Suprapubic skin (tissue), 4 donors: Measurements from ENCODE around the gene TM9SF4. TPM values are rescaled to one million over a fixed set of nuclear protein-coding genes. Genes with fewer than 3 reads are reported as not detected.

Experiments used
- DNase-seq, 2 donors: peaks; one replicate each; pipeline ENCODE4 v3.0.0-alpha.2; 2019; ENCODE audit warnings: low spot score in 2 of 2
- H3K27ac ChIP-seq: fragments of 200-600 bp; sonication (generic); one replicate; pipeline ENCODE4 v1.5.1; 2019
- H3K27me3 ChIP-seq: fragments of 200-600 bp; sonication (generic); one replicate; pipeline ENCODE4 v1.5.1; 2019
- H3K36me3 ChIP-seq: fragments of 200-600 bp; sonication (generic); one replicate; pipeline ENCODE4 v1.5.1; 2019
- H3K4me1 ChIP-seq: fragments of 200-600 bp; sonication (generic); one replicate; pipeline ENCODE4 v1.5.1; 2019
- H3K4me3 ChIP-seq: fragments of 200-600 bp; sonication (generic); one replicate; pipeline ENCODE4 v1.5.1; 2019; ENCODE audit warnings: mild to moderate bottlenecking
- H3K9me3 ChIP-seq: fragments of 200-600 bp; sonication (generic); one replicate; pipeline ENCODE4 v1.5.1; 2019
- CTCF ChIP-seq, 2 donors: fragments of 200-600 bp in 1 of 2; fragments of 450-650 bp in 1 of 2; sonication (generic) in 1 of 2; IDR thresholded peaks; one replicate each; pipeline ENCODE4 v1.5.1; 2016 to 2019; ENCODE audit warnings: antibody characterized with exemption in 2 of 2, mild to moderate bottlenecking in 1 of 2, moderate library complexity in 1 of 2
- EP300 ChIP-seq: sonication (generic); formaldehyde crosslinking; IDR thresholded peaks from one replicate; pipeline ENCODE4 v1.6.1; 2017; ENCODE audit warnings: antibody characterized with exemption
- POLR2A ChIP-seq, 2 donors: fragments of 450-650 bp; IDR thresholded peaks; one replicate each; pipeline ENCODE4 v1.6.1; 2017; ENCODE audit warnings: antibody characterized with exemption in 2 of 2, mild to moderate bottlenecking in 2 of 2, moderate library complexity in 2 of 2
- POLR2AphosphoS5 ChIP-seq, 3 donors: sonication (generic); formaldehyde crosslinking; IDR thresholded peaks; one replicate each; pipeline ENCODE4 v1.6.1; 2017; ENCODE audit warnings: antibody characterized with exemption in 3 of 3
- WGBS: methylation state at CpG from one replicate; pipeline ENCODE4 v1.1.5; 2018; 5-methylcytosine and 5-hydroxymethylcytosine counted together
- total RNA-seq, 4 donors: library from RNA; depleted of rRNA; stranded (reverse); fragments of >200 nt; gene quantifications; one replicate each; pipeline ENCODE4 v1.1.0, GENCODE V29; 2016

Gene TM9SF4
- total RNA-seq, 4 donors from 2014 or later: 45.5 to 54.9 (median 51.6) TPM

- Histone ChIP-seq H3K36me3 (peaks cover 70% of the 10 kb centered on the region), H3K9me3 (no peaks in the 10 kb centered on the region), H3K27ac (no peak overlapping the region), H3K4me1 (peaks cover 13% of the 10 kb centered on the region), H3K4me3 (no peak overlapping the region), H3K27me3 (no peaks in the 10 kb centered on the region)
- WGBS: 81% methylated on average over 4 of the region's 4 CpGs
- peak; percentile 7 to 10 for DNase-seq
- no peak for TF ChIP-seq POLR2A (IDR thresholded peaks at IDR 0.05)
Measured at GRCh38 chr20:32158943-32159660, 49.6 kb downstream of the TM9SF4 start.

DNA sequence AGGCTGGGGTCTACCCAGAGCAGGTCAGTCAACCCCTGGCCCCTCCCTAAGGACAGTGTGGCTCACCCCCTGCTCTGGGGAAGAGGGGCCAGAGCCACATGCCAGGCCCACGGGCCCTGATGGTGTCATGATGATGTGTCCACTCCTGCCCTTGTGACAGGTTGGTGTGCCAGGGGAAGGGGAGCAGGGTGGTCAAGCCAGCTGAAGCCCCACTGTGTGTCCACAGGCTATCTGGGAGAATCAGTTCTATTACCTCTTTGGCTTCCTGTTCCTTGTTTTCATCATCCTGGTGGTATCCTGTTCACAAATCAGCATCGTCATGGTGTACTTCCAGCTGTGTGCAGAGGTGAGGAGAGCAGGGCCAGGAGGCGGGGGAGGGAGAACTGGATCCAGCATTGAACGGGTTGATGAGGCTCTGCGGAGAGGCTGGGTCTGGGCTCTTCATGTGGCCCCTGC, 50.3 kb downstream of the TM9SF4 start:
- no peak overlapping the region for H3K4me3 ChIP-seq
- no peak for TF ChIP-seq POLR2AphosphoS5 (IDR thresholded peaks at IDR 0.05)
- TF ChIP-seq POLR2A (IDR thresholded peaks at IDR 0.05): no peak
- TF ChIP-seq EP300: no peak
- TF ChIP-seq CTCF (IDR thresholded peaks at IDR 0.05): no peak
- H3K9me3 ChIP-seq: no peaks in the 10 kb centered on the region
- peaks cover 73% of the 10 kb centered on the region for H3K36me3 ChIP-seq
- H3K27me3 ChIP-seq: no peaks in the 10 kb centered on the region
- 97% methylated on average over 4 of the region's 5 CpGs for WGBS
- no peak overlapping the region for H3K27ac ChIP-seq
- peak in 1 of 2 donors; percentile 57 for DNase-seq
- peaks cover 10% of the 10 kb centered on the region for H3K4me1 ChIP-seq

GRCh38 chr20:32160341-32160740, 50.8 kb downstream of the TM9SF4 start:
- Histone ChIP-seq H3K27ac (no peak overlapping the region), H3K4me3 (no peak overlapping the region), H3K9me3 (no peaks in the 10 kb centered on the region), H3K36me3 (peaks cover 78% of the 10 kb centered on the region), H3K4me1 (peaks cover 5% of the 10 kb centered on the region), H3K27me3 (no peaks in the 10 kb centered on the region)
- no peak for DNase-seq
- no peak for TF ChIP-seq EP300
- no peak for TF ChIP-seq CTCF (IDR thresholded peaks at IDR 0.05)
- TF ChIP-seq POLR2A (IDR thresholded peaks at IDR 0.05): no peak
- no peak for TF ChIP-seq POLR2AphosphoS5 (IDR thresholded peaks at IDR 0.05)
- WGBS: 95% methylated on average over 3 of the region's 5 CpGs

DNA sequence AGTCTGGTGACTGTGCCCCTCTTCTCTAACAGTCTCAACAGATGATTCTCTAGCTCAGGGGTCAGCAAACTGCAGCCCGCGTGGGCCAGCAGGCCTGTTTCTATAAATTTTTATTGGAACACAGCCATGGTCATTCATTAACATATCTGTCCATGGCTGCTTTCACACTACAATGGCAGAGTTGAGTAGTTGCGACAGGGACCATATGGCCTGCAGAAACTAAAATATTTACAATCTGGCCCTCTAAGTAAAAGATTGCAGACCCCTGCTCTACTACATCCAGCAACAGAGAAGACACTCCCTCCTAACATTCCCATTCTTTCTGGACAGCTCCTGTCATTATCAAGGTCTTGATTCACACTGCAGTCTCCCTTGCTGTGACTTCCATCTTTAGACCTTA, 52.8 kb downstream of the TM9SF4 start:
- no peaks in the 10 kb centered on the region for H3K27me3 ChIP-seq
- no peak overlapping the region for H3K4me3 ChIP-seq
- H3K9me3 ChIP-seq: no peaks in the 10 kb centered on the region
- WGBS: 89% methylated on average over 3 of the region's 3 CpGs
- H3K27ac ChIP-seq: no peak overlapping the region
- DNase-seq: no peak
- TF ChIP-seq EP300 (no peak), CTCF (IDR thresholded peaks at IDR 0.05) (no peak), POLR2AphosphoS5 (IDR thresholded peaks at IDR 0.05) (no peak), POLR2A (IDR thresholded peaks at IDR 0.05) (no peak)
- no peaks in the 10 kb centered on the region for H3K4me1 ChIP-seq
- H3K36me3 ChIP-seq: peaks cover 96% of the 10 kb centered on the region

DNA sequence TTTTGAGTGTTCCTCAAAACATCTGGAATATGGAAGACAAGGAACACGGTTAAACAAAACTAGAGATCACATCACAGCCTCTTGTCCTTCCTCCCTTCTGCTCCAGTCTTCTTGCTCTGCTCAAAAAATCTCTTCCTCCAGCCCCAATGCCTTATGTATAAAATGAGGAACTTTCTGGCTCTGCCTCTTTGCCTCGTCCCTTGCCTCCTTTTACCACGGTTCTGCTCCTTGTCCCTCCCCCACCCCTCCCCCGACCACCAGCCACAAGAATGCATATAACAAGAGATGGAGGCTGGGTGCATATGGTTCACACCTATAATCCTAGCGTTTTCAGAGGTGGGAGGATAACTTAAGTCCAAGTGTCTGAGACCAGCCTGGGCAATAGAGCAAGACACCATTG, 54.4 kb downstream of the TM9SF4 start:
- 86% methylated on average over 5 of the region's 5 CpGs for WGBS
- H3K27me3 ChIP-seq: no peaks in the 10 kb centered on the region
- TF ChIP-seq EP300: no peak
- no peak for TF ChIP-seq POLR2AphosphoS5 (IDR thresholded peaks at IDR 0.05)
- TF ChIP-seq CTCF (IDR thresholded peaks at IDR 0.05): no peak
- TF ChIP-seq POLR2A (IDR thresholded peaks at IDR 0.05): no peak
- no peak overlapping the region for H3K27ac ChIP-seq
- no peaks in the 10 kb centered on the region for H3K9me3 ChIP-seq
- DNase-seq: no peak
- H3K4me3 ChIP-seq: no peak overlapping the region
- H3K4me1 ChIP-seq: no peaks in the 10 kb centered on the region
- peaks cover 81% of the 10 kb centered on the region for H3K36me3 ChIP-seq
